Tongue (tissue), 2 donors: ENCODE results near the gene FMO2. TPM values are rescaled to one million over a fixed set of nuclear protein-coding genes. Genes with fewer than 3 reads are reported as not detected.

ENCODE experiments used
- DNase-seq: peaks from one replicate; pipeline ENCODE4 v3.0.0-alpha.2; 2015
- total RNA-seq: library from RNA; depleted of rRNA; stranded (reverse); fragments of >200 nt; gene quantifications from one replicate; pipeline ENCODE4 v1.2.3, GENCODE V29; 2014

Gene FMO2, protein sequence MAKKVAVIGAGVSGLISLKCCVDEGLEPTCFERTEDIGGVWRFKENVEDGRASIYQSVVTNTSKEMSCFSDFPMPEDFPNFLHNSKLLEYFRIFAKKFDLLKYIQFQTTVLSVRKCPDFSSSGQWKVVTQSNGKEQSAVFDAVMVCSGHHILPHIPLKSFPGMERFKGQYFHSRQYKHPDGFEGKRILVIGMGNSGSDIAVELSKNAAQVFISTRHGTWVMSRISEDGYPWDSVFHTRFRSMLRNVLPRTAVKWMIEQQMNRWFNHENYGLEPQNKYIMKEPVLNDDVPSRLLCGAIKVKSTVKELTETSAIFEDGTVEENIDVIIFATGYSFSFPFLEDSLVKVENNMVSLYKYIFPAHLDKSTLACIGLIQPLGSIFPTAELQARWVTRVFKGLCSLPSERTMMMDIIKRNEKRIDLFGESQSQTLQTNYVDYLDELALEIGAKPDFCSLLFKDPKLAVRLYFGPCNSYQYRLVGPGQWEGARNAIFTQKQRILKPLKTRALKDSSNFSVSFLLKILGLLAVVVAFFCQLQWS
- 2.6 TPM for total RNA-seq

DNA sequence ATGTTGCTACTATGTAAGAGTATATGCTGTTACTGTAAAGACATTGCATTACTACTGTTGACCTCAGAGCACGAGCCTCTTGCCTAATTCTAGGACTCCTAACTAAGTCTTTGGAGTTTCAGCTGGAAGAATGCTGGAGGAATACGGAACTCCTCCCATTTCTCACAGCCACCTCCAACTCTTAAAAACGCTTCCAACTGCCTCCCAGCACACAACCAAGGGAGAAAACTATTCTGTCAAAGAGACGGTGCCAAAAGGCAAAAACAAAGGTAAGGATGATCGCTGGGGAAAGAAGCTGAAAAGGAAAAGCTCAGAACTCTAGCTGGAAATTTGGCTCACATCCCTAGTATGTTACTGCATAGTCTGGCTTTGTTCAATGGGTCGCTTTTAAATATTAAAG lies at the start of gene FMO2:
Gene FMO2 (plus strand): TSS at position 210 of the 400 bp plus-strand sequence. CDS start 414 bp downstream, outside the sequence.
- peak; percentile 69 for DNase-seq

- DNase-seq: no peak
Measured at GRCh38 chr1:171137580-171137979, 47.5 kb upstream of the FMO2 start.

DNA sequence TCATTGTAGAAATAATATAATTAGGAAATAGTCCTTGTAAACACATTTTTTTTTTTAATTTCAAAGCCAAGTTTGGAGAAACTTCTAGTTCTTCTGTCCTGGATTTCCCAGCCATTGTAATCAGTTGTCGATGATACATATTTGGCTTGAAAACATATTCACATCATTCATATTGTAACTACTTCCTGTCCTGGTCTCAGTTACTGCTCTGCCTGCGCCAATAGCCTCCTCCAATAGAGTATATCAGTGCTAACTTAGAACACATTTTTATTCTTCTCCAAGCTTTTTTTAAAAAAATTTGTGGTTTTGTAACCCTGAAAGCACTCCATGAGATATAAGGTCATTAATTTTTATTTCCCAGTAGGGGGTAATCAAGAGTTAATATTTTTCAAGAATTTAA lies 46.1 kb upstream of the FMO2 start:
- DNase-seq: no peak

GRCh38 chr1:171139890-171140289 lies 45.2 kb upstream of the FMO2 start:
- no peak for DNase-seq

- peak; percentile 52 for DNase-seq
Measured at GRCh38 chr1:171140401-171140800, 44.7 kb upstream of the FMO2 start.

- no peak for DNase-seq
Measured at GRCh38 chr1:171140956-171141687, 44.0 kb upstream of the FMO2 start.

DNA sequence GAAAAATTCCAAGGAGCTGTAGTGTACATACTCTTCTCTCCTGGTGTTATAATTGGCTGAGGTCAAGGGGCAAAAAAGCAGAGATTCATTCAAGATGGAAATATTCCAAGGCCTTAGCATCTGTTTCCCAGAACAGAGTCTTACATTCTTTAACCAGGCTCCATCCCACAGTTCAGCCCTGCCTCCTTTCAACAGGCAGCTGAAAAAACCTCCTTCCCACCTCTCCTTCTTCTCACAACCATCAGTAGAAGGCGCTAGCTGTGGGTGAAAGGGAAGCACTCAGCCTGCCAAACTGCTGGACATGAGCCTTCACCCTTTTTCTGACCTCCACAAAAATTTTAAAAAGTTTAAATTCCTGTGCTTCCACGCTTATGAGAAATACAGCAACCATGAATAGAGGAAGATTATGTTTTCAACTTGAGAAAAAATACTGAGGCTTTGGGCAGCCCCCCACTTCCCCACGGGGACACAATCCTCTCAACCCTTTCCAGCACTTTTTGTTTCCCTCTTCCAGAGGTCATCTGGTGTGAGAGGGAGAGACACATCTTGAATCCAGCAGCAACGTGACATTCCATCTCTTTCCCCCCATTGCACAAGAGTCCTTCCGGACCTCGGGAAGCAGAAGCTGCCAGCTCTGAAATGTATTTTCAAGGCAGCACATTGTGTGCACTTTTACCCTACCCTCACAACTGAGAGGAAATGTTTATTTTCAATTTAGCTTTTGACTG lies 43.2 kb upstream of the FMO2 start:
- peak; percentile 95 for DNase-seq

GRCh38 chr1:171142416-171143385 lies 42.4 kb upstream of the FMO2 start:
- DNase-seq: no peak

DNA sequence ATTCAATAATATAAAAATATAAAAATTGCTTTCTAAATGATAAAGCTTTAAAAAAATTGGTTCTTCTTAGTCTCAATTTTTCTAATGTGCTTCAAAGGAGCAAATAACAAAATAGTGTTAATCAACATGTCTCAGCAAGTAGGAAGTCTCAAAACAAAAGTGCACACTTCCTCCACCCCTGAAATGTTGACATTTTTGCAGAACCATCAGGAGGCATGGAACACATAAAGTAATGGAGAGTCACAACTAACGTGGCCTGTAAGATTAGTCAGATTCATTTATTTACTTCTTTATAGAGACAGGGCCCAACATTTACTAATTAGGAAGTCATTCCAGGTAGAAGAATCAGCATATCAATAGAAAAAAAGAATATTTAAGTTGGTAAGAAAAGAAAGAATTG lies 34.9 kb upstream of the FMO2 start:
- no peak for DNase-seq

DNA sequence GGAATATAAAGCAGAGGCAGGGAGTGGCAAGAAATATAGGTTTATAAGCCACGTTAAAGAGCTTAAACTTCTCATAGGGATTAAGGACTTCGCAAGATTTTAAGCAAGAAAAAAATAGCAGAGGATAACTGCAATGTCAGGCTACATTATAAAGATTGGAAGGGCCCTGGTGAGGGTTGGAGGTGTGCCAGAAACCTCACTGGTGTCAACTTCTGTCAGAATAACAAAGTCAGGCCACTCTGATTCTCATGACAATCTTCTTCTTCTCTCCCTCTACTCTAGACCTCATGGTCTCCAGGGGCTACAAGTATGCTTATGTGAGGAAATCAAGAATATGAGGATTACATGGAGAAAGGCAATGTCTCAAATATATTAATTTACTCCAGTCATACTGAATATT lies 32.6 kb upstream of the FMO2 start:
- DNase-seq: peak; percentile 33

DNA sequence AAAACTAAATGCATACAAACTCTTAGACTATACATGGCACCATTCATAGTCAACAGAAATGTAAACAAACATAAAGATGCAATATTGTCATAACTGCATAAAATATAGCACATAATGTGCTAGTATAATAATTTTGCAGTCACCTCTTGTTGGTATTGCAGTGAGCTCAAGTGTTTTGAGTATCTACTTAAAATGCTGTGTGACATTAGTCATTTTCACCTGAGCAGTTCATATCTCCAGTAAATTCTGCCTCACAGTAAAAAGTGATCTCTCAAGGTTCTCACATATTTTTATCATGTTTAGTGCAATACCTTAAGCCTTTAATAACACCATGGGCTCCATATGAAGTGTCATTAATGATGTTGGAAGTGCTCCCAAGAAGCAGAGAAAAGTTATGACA lies 29.6 kb upstream of the FMO2 start:
- DNase-seq: no peak

GRCh38 chr1:171158096-171158495 lies 27.0 kb upstream of the FMO2 start:
- no peak for DNase-seq

DNA sequence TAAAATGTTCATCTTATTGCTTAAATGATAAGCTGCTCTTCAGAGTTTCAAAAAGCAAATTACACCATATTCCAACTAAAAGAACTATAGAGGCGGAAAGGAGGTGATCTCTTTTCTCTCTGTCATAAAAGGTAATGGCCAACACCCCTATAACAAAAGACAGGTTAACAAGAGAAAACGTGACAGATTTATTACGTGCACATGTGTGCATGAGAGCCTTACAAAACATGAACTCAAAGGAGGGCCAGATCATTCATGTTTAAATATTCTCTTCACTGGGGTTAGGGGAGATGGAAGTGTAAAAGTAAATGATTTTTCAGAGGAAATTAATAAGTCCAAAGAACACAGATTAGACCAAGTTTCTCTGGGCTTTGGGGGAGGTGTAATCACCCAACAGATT lies 26.5 kb upstream of the FMO2 start:
- no peak for DNase-seq

DNA sequence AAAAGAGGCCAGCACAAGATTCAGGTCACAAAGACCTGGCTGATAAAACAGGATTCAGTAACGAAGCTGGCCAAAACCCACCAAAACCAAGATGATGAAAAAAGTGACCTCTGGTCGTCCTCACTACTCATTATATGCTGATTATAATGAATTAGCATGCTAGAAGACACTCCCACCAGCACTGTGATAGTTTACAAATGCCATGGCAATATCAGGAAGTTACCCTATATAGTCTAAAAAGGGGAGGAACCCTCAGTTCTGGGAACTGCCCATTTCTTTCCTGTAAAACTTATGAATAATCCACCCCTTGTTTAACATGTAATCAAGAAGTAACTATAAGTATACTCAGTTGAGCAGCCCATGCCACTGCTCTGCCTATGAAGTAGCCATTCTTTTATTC lies 26.0 kb upstream of the FMO2 start:
- no peak for DNase-seq

DNA sequence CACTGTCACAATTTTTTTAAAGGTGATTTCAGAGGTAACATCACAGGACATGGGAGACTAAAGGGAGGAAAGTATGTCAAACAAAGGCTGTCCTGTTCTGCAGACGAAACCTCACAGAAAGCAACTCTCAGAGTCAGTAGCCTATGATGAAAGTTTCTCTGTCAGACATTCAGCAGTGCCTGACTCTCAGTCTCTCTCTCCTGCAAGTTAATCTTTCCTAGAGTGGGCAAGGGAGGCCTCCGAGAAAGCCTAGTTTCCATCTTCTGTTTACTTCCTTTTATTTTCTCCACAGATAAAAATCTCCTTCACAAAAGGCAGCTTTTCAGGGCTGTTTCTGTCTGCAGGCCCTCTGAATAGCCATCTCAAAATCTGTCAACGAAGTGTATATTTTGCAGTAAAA lies 24.9 kb upstream of the FMO2 start:
- DNase-seq: no peak

DNA sequence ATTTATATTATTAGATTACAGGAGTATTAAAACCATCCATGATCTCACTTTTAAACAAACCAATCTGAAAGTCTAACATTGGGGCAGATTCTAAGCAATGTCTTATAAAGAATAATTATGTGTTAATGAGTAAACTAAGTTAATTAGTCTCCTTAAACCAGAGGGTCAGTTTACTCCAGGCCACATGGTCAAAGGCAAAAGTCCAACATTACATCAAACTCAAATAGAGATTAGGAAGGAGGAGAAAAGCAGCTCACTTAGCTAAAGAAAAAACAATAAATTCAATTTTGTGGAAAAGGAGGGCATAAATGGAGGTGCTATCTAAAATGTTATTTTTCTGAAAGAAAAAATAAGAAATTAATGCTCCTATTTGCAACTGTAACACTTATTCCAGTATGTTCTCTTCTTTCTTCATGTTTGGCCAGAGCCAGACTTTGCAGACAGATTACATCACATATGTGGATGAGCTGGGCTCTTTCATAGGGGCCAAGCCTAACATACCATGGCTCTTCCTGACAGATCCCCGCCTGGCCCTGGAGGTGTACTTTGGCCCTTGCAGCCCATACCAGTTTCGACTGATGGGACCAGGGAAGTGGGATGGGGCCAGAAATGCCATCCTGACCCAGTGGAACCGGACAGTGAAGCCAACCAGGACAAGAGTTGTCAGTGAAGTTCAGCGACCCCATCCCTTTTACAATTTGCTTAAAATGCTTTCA lies 24.3 kb upstream of the FMO2 start:
- no peak for DNase-seq

GRCh38 chr1:171161431-171161830 lies 23.7 kb upstream of the FMO2 start:
- DNase-seq: no peak

GRCh38 chr1:171166361-171166760 lies 18.7 kb upstream of the FMO2 start:
- no peak for DNase-seq

GRCh38 chr1:171167785-171168184 lies 17.3 kb upstream of the FMO2 start:
- DNase-seq: no peak

- DNase-seq: no peak
Measured at GRCh38 chr1:171172471-171172870, 12.6 kb upstream of the FMO2 start.

DNA sequence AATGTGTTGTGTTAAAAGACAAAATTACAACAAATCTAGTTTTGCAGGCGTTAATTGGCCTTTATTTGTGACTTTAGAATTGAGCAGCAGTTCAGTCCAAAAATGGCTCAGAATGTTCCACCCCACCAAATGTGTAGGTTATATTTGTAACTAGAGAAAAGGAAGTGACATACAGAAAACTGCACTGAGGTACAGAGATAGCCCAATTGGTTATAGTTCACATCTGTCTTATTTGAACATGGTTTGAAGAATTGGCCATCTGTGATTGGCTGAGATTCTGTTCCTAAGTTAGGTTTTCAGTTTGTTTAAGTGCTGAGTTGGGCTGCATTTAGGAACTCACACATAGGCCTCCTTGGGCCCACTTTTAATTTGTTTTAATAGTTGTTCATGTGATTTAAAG lies 12.0 kb upstream of the FMO2 start:
- no peak for DNase-seq
